BJ (cell line): ENCODE data around the gene CRB3. TPM values are rescaled to one million over a fixed set of nuclear protein-coding genes. Genes with fewer than 3 reads are reported as not detected.

Source experiments
- CTCF ChIA-PET: fragments of 350-600 bp; formaldehyde crosslinking; extraction: SDS; loops from one replicate; lab custom pipeline; 2021; ENCODE audit warnings: antibody characterized with exemption, inconsistent platforms; lab: Yijun Ruan, JAX
- POLR2A ChIA-PET: fragments of 300-600 bp; sonication (Branson Sonifier 250); formaldehyde crosslinking; extraction: SDS; loops from one replicate; lab custom pipeline; 2021; ENCODE audit warnings: antibody characterized with exemption; lab: Charles Lee
- DNase-seq: peaks from one replicate; pipeline ENCODE4 v3.0.0-alpha.2; 2011; ENCODE audit warnings: low read depth
- H3K27me3 ChIP-seq: 2 replicates; pipeline ENCODE4 v1.6.0; 2011; ENCODE audit warnings: low read length; ENCODE audit not compliant: control insufficient read depth, insufficient read depth
- H3K36me3 ChIP-seq: 2 replicates; pipeline ENCODE4 v1.5.1; 2011; ENCODE audit warnings: low read length; ENCODE audit not compliant: control insufficient read depth, insufficient read depth
- H3K4me3 ChIP-seq: 2 replicates; pipeline ENCODE4 v1.5.1; 2011; ENCODE audit warnings: low read depth, mild to moderate bottlenecking, control low read depth, low read length
- CTCF ChIP-seq: IDR thresholded peaks from 2 replicates; pipeline ENCODE4 v1.5.1; 2011; ENCODE audit warnings: low read depth, mild to moderate bottlenecking, control low read depth, inconsistent platforms, low read length, moderate library complexity; ENCODE audit not compliant: insufficient read depth
- polyA plus RNA-seq: library from polyadenylated mRNA; depleted of rRNA; stranded (reverse); fragments of >200 nt; gene quantifications from 2 replicates; pipeline ENCODE4 v1.2.3, GENCODE V29; 2011

CRB3 gene
- polyA plus RNA-seq, 1 experiment, result not detected

GRCh38 chr19:6470173-6470572, 6.1 kb downstream of the CRB3 start:
- DNase-seq, result no peak
- ChIA-PET CTCF (interaction anchor here (1.2 kb wide), 1 partner anchor 46 kb away, joined by 3 read pairs; no protein-coding TSS in a partner anchor), POLR2A (no interaction called here)
- Histone ChIP-seq H3K27me3 (peaks cover 6% of the 10 kb centered on the region), H3K36me3 (no peaks in the 10 kb centered on the region), H3K4me3 (no peak overlapping the region)
- no peak for TF ChIP-seq CTCF

- no peak overlapping the region for H3K4me3 ChIP-seq
- CTCF ChIA-PET, result interaction anchor here (0.5 kb wide), 1 partner anchor 107 kb away, joined by 3 read pairs; no protein-coding TSS in a partner anchor
- POLR2A ChIA-PET, result no interaction called here
- H3K27me3 ChIP-seq, result peaks cover 1% of the 10 kb centered on the region
- no peaks in the 10 kb centered on the region for H3K36me3 ChIP-seq
- DNase-seq, result no peak
- no peak for TF ChIP-seq CTCF
Measured at GRCh38 chr19:6471076-6471475, 7.0 kb downstream of the CRB3 start.

GRCh38 chr19:6472713-6473112, 8.6 kb downstream of the CRB3 start:
- ChIA-PET CTCF (interaction anchor here (0.6 kb wide), 2 partner anchors 12 to 159 kb away, joined by 3 to 5 read pairs; no protein-coding TSS in a partner anchor), POLR2A (no interaction called here)
- H3K36me3 ChIP-seq, result no peaks in the 10 kb centered on the region
- H3K27me3 ChIP-seq, result peaks cover 1% of the 10 kb centered on the region
- no peak for DNase-seq
- H3K4me3 ChIP-seq, result no peak overlapping the region
- no peak for TF ChIP-seq CTCF

GRCh38 chr19:6473647-6474046, 9.6 kb downstream of the CRB3 start:
- CTCF ChIA-PET, result no interaction called here
- H3K27me3 ChIP-seq, result peaks cover 1% of the 10 kb centered on the region
- POLR2A ChIA-PET, result no interaction called here
- no peaks in the 10 kb centered on the region for H3K36me3 ChIP-seq
- TF ChIP-seq CTCF, result no peak
- no peak for DNase-seq
- H3K4me3 ChIP-seq, result no peak overlapping the region

GRCh38 chr19:6475321-6476108, 11.4 kb downstream of the CRB3 start:
- POLR2A ChIA-PET, result interaction anchor here (0.6 kb wide), 1 partner anchor 8 kb away, joined by 3 read pairs; no protein-coding TSS in a partner anchor
- Histone ChIP-seq H3K27me3 (peaks cover 1% of the 10 kb centered on the region), H3K36me3 (no peaks in the 10 kb centered on the region), H3K4me3 (no peak overlapping the region)
- TF ChIP-seq CTCF, result no peak
- DNase-seq, result no peak
- CTCF ChIA-PET, result no interaction called here
